ENCODE results near the gene ESPN. TPM values are rescaled to one million over a fixed set of nuclear protein-coding genes. Genes with fewer than 3 reads are reported as not detected.

Gene ESPN
- total RNA-seq, 2 experiments from 2014 or later = not detected

DNA sequence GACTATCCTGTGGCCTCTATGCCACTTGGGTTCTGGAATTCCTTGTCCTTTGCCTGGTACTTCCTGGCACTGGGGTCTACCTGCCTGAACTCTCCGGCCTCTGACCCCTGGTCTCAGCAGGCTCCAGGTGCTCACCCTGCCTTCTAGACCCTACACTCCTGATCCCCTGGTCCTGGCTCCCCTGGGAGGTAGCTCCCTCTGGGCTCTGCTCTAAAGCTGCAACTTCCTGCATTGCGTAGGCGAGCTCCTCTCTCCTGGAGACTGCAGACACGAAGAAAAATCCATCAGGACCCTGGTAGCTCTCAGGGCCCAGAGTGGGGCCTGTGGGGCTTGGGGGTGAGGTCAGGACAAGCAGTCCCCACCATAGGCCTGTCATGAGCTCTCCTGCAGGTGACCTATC lies 74.7 kb downstream of the ESPN start:
- Histone ChIP-seq H3K4me2 (ENCODE audit: low read length) (no peak overlapping the region), H3K9me2 (ENCODE audit: insufficient read depth, low read length) (no peaks in the 10 kb centered on the region), H2AFZ (ENCODE audit: low read length) (no peak overlapping the region), H3K79me2 (ENCODE audit: insufficient read depth, low read depth, low read length) (no peaks in the 10 kb centered on the region), H3K4me1 (ENCODE audit: insufficient read depth, low read length, poor library complexity, severe bottlenecking) (no peaks in the 10 kb centered on the region), H3K27ac (ENCODE audit: low read depth, low read length, poor library complexity, severe bottlenecking) (no peak overlapping the region), H3K9me3 (ENCODE audit: low read length) (no peaks in the 10 kb centered on the region), H3K4me3 (ENCODE audit: low read depth, low read length, poor library complexity, severe bottlenecking) (no peak overlapping the region), H3K36me3 (ENCODE audit: insufficient read depth, low read length) (no peaks in the 10 kb centered on the region), H4K20me1 (ENCODE audit: insufficient read depth, low read length) (no peaks in the 10 kb centered on the region)
- intact Hi-C loops (cut with micrococcal nuclease; ENCODE audit: unreplicated experiment) = no loop called here
- no peak for DNase-seq (ENCODE audit: low spot score)
- TF ChIP-seq, protein P1, sequence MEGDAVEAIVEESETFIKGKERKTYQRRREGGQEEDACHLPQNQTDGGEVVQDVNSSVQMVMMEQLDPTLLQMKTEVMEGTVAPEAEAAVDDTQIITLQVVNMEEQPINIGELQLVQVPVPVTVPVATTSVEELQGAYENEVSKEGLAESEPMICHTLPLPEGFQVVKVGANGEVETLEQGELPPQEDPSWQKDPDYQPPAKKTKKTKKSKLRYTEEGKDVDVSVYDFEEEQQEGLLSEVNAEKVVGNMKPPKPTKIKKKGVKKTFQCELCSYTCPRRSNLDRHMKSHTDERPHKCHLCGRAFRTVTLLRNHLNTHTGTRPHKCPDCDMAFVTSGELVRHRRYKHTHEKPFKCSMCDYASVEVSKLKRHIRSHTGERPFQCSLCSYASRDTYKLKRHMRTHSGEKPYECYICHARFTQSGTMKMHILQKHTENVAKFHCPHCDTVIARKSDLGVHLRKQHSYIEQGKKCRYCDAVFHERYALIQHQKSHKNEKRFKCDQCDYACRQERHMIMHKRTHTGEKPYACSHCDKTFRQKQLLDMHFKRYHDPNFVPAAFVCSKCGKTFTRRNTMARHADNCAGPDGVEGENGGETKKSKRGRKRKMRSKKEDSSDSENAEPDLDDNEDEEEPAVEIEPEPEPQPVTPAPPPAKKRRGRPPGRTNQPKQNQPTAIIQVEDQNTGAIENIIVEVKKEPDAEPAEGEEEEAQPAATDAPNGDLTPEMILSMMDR (conservative IDR thresholded peaks at IDR 0.05; ENCODE audit: low read length) = no peak
- TF ChIP-seq EZH2phosphoT487 (IDR thresholded peaks at IDR 0.05; ENCODE audit: borderline replicate concordance, low read depth, low read length) = no peak
- no TSS peak for BruUV-seq (replicated peaks)
- ChIA-PET POLR2A (no interaction called here), CTCF (ENCODE audit: unreplicated experiment) (no interaction called here)

DNA sequence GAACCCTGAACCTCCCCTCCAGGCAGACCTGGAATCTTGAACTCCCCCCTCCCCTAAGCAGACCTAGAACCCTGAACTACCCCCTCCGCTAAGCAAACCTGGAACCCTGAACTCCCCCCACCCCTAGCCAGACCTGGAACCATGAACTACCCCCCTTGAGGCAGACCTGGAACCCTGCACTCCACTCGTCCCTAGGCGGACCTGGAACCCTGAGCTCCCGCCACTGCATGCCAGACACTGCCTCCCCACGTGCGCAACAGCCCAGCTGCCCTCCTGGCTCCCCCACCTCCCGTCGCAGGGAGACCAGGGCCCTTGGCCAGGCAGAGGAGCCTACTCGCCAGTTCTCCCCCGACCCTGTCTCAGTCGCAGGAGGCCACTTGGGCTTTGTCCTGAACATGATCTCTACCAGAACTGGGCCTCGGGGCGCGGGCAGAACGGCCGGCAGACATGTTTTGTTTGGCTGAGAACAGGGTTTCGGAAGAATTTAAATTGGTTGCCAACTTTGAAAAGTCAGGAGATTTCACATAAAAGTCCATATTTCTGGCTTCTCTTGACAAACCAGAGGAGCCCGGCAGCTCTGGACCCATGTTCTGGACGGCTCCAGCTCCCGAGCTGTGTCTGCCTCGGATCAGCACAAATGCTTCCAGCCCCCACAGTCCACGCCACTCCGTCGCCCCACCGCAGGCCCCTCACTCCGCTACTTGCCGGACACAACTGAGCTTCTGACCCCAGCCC lies 76.1 kb downstream of the ESPN start:
- no TSS peak for BruUV-seq (replicated peaks)
- Histone ChIP-seq H3K9me2 (ENCODE audit: insufficient read depth, low read length) (no peaks in the 10 kb centered on the region), H3K27ac (ENCODE audit: low read depth, low read length, poor library complexity, severe bottlenecking) (no peak overlapping the region), H3K4me1 (ENCODE audit: insufficient read depth, low read length, poor library complexity, severe bottlenecking) (no peaks in the 10 kb centered on the region), H3K4me2 (ENCODE audit: low read length) (no peak overlapping the region), H3K4me3 (ENCODE audit: low read depth, low read length, poor library complexity, severe bottlenecking) (no peak overlapping the region), H3K36me3 (ENCODE audit: insufficient read depth, low read length) (no peaks in the 10 kb centered on the region), H3K79me2 (ENCODE audit: insufficient read depth, low read depth, low read length) (no peaks in the 10 kb centered on the region), H3K9me3 (ENCODE audit: low read length) (no peaks in the 10 kb centered on the region), H2AFZ (ENCODE audit: low read length) (no peak overlapping the region), H4K20me1 (ENCODE audit: insufficient read depth, low read length) (no peaks in the 10 kb centered on the region)
- intact Hi-C loops (cut with micrococcal nuclease; ENCODE audit: unreplicated experiment) = no loop called here
- CTCF ChIA-PET (ENCODE audit: unreplicated experiment) = no interaction called here
- POLR2A ChIA-PET = no interaction called here
- TF ChIP-seq, protein P1 (conservative IDR thresholded peaks at IDR 0.05; ENCODE audit: low read length) = no peak
- no peak for TF ChIP-seq EZH2phosphoT487 (IDR thresholded peaks at IDR 0.05; ENCODE audit: borderline replicate concordance, low read depth, low read length)
- DNase-seq (ENCODE audit: low spot score) = no peak

DNA sequence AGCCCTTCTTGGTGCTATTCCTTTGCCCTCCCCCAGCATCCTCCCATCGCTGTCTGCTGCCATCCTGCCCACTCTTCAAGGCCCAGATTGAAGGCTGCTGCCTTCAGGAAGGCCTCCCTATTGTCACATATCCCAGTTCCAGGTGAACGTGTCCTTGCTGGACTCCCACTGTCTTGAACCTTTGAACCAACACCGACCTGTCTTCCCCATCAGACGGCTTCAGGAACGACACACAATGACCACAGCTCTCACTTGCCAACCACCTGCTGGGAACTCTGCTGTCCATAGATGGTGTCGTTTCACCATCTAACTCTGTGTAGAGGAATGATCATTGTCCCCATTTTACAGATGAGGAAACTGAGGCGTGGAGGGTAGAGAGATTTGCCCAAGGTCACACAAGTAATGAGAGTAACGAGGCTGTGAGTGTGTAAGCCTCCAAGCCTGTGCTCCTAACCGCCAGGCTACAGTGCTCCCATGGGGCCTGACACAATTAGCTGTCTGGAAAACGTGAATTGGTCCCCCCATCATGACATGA lies 76.8 kb downstream of the ESPN start:
- Histone ChIP-seq H3K36me3 (ENCODE audit: insufficient read depth, low read length) (no peaks in the 10 kb centered on the region), H3K4me1 (ENCODE audit: insufficient read depth, low read length, poor library complexity, severe bottlenecking) (no peaks in the 10 kb centered on the region), H3K79me2 (ENCODE audit: insufficient read depth, low read depth, low read length) (no peaks in the 10 kb centered on the region), H4K20me1 (ENCODE audit: insufficient read depth, low read length) (no peaks in the 10 kb centered on the region), H3K4me3 (ENCODE audit: low read depth, low read length, poor library complexity, severe bottlenecking) (no peak overlapping the region), H3K27ac (ENCODE audit: low read depth, low read length, poor library complexity, severe bottlenecking) (no peak overlapping the region), H3K9me2 (ENCODE audit: insufficient read depth, low read length) (no peaks in the 10 kb centered on the region), H3K9me3 (ENCODE audit: low read length) (no peaks in the 10 kb centered on the region), H2AFZ (ENCODE audit: low read length) (no peak overlapping the region), H3K4me2 (ENCODE audit: low read length) (no peak overlapping the region)
- no peak for DNase-seq (ENCODE audit: low spot score)
- POLR2A ChIA-PET = no interaction called here
- TF ChIP-seq EZH2phosphoT487 (IDR thresholded peaks at IDR 0.05; ENCODE audit: borderline replicate concordance, low read depth, low read length) = no peak
- TF ChIP-seq, protein P1 (conservative IDR thresholded peaks at IDR 0.05; ENCODE audit: low read length) = no peak
- no TSS peak for BruUV-seq (replicated peaks)
- CTCF ChIA-PET (ENCODE audit: unreplicated experiment) = no interaction called here
- intact Hi-C loops (cut with micrococcal nuclease; ENCODE audit: unreplicated experiment) = no loop called here

Measured in OCI-LY7 (cell line).